K562 (cell line): ENCODE data around the gene CCDC82. TPM values are rescaled to one million over a fixed set of nuclear protein-coding genes. Genes with fewer than 3 reads are reported as not detected.

Experiments used
- ARID3A ChIP-seq: IDR thresholded peaks from 2 replicates; pipeline ENCODE4 v1.6.1; 2012; ENCODE audit warnings: low read depth, low read length, improper control_type of control experiment, borderline replicate concordance
- CHAMP1 ChIP-seq: fragments of 450-650 bp; IDR thresholded peaks from 2 replicates; pipeline ENCODE4 v1.6.1; 2016; ENCODE audit warnings: mild to moderate bottlenecking
- ELK3 ChIP-seq: fragments of 450-650 bp; formaldehyde crosslinking; IDR thresholded peaks from 2 replicates; pipeline ENCODE4 v1.4.0; 2020; ENCODE audit warnings: mild to moderate bottlenecking
- EP400 ChIP-seq: fragments of 450-650 bp; IDR thresholded peaks from 2 replicates; pipeline ENCODE4 v1.6.1; 2017; ENCODE audit warnings: antibody characterized with exemption, mild to moderate bottlenecking, moderate library complexity
- FOXP1 ChIP-seq: sonication (generic); formaldehyde crosslinking; IDR thresholded peaks from 2 replicates; pipeline ENCODE4 v1.8.0; 2022; ENCODE audit warnings: mild to moderate bottlenecking, missing genetic modification reagents
- MLX ChIP-seq, 2 experiments: fragments of 450-650 bp in 1 of 2; sonication (generic) in 1 of 2; formaldehyde crosslinking; conservative IDR thresholded peaks; 2 replicates each; pipeline versions ENCODE4 v1.4.0 to v1.8.1; 2020 to 2022; ENCODE audit warnings: mild to moderate bottlenecking in 1 of 2, missing genetic modification reagents in 1 of 2
- POLR2B ChIP-seq: fragments of 450-650 bp; IDR thresholded peaks from 2 replicates; pipeline ENCODE4 v1.6.1; 2018; ENCODE audit warnings: low read depth; ENCODE audit not compliant: partially characterized antibody
- POLR2H ChIP-seq: IDR thresholded peaks from 2 replicates; pipeline ENCODE4 v1.6.1; 2016; ENCODE audit warnings: missing genetic modification characterization, low read depth, mild to moderate bottlenecking, control low read depth, missing compliant biosample characterization, moderate library complexity
- SRF ChIP-seq, 2 experiments: fragments of 250-450, 450-650 bp in 1 of 2; sonication (Bioruptor Pico) in 1 of 2; sonication (generic) in 1 of 2; formaldehyde crosslinking; IDR thresholded peaks; 2 replicates each; pipeline versions ENCODE4 v1.5.0 to v1.5.1; 2020 to 2022; ENCODE audit warnings: mild to moderate bottlenecking in 1 of 2, missing genetic modification reagents in 1 of 2
- SRSF9 ChIP-seq: fragments of 200-400 bp; formaldehyde crosslinking; IDR thresholded peaks from 2 replicates; pipeline ENCODE4 v1.6.1; 2017; ENCODE audit warnings: low read depth, low read length, borderline replicate concordance
- TAL1 ChIP-seq: fragments of 450-650 bp; IDR thresholded peaks from 2 replicates; pipeline ENCODE4 v1.6.1; 2016; ENCODE audit warnings: mild to moderate bottlenecking
- TCF7 ChIP-seq: sonication (generic); IDR thresholded peaks from 2 replicates; pipeline ENCODE4 v1.6.1; 2016; ENCODE audit warnings: antibody characterized with exemption, borderline replicate concordance
- ZNF395 ChIP-seq: fragments of 200-800 bp; sonication (Bioruptor generic); IDR thresholded peaks from 2 replicates; pipeline ENCODE4 v1.6.1; 2017; ENCODE audit warnings: missing genetic modification characterization, missing compliant biosample characterization
- polyA plus RNA-seq, 8 experiments: library from polyadenylated mRNA; depleted of rRNA in 4 of 8; stranded (reverse) in 5 of 8; unstranded in 3 of 8; fragments of >200 nt; fragmentation: Nextera tagmentation in 2 of 8; fragmentation: Illumina TruSeq in 1 of 8; extraction: Ambion mirVana in 2 of 8; extraction: Trizol in 1 of 8; gene quantifications; 2 replicates each; pipeline versions ENCODE4 v1.2.1 to v1.2.3, GENCODE V29; 2011 to 2014; ENCODE audit warnings: inconsistent platforms in 1 of 8, missing spikeins in 1 of 8
- total RNA-seq, 7 experiments: library from RNA; depleted of rRNA in 6 of 7; stranded (reverse); fragments of >200 nt in 6 of 7; fragmentation: Illumina TruSeq in 2 of 7; extraction: Trizol in 2 of 7; gene quantifications; 2 replicates each; pipeline versions ENCODE4 v1.2.1 to v1.2.3, GENCODE V29; 2011 to 2021; ENCODE audit warnings: low replicate concordance in 1 of 7

The CCDC82 gene
- total and polyA plus RNA-seq, 9 of the 15 experiments (the other 6 are each of a cell fraction or from before 2014, with no cell fraction given) = 12.5 to 51.3 (median 24.5) TPM

- TF ChIP-seq SRF (CRISPR knock-in tag; IDR thresholded peaks at IDR 0.05) = no peak
- no peak for TF ChIP-seq FOXP1 (CRISPR knock-in tag)
- TF ChIP-seq CHAMP1 = 0 out of 2 replicates have a peak, but pooled peaks have one; percentile 32
- TF ChIP-seq POLR2B = no peak
- TF ChIP-seq ELK3 (CRISPR knock-in tag) = no peak
- TF ChIP-seq ZNF395 (CRISPR knock-in tag) = 0 out of 2 replicates have a peak, but pooled peaks have one; percentile 54
- no peak for TF ChIP-seq TCF7
- TF ChIP-seq TAL1 = peak; percentile 56
- TF ChIP-seq MLX (CRISPR knock-in tag; conservative IDR thresholded peaks at IDR 0.05) = no peak
- TF ChIP-seq EP400 = no peak
- TF ChIP-seq POLR2H = peak; percentile 57
- no peak for TF ChIP-seq SRSF9
- TF ChIP-seq ARID3A = 0 out of 2 replicates have a peak, but pooled peaks have one; percentile 41
Observed at GRCh38 chr11:96322775-96323641, 66.7 kb downstream of the CCDC82 start (continued).
